Mesendoderm (in vitro differentiated cells): ENCODE measurements around the gene CAPN5.

Source experiments
- DNase-seq: peaks from one replicate; pipeline ENCODE4 v3.0.0; 2013
- H2AK5ac ChIP-seq: 2 replicates; pipeline ENCODE4 v1.6.1; 2013; ENCODE audit warnings: low read length, inconsistent platforms
- H2BK120ac ChIP-seq: 2 replicates; pipeline ENCODE4 v1.6.1; 2013; ENCODE audit warnings: low read depth, mild to moderate bottlenecking, low read length, moderate library complexity, mixed read lengths
- H2BK15ac ChIP-seq: replicated peaks from 2 replicates; pipeline ENCODE4 v1.6.1; 2013; ENCODE audit warnings: low read depth, mild to moderate bottlenecking, moderate library complexity
- H2BK5ac ChIP-seq: 2 replicates; pipeline ENCODE4 v1.6.1; 2013; ENCODE audit warnings: low read length, inconsistent platforms
- H3K18ac ChIP-seq: 2 replicates; pipeline ENCODE4 v1.6.1; 2013; ENCODE audit warnings: mild to moderate bottlenecking, low read length, mixed read lengths
- H3K23ac ChIP-seq: one replicate; pipeline ENCODE4 v1.6.1; 2013; ENCODE audit warnings: low read length
- H3K27ac ChIP-seq: 2 replicates; pipeline ENCODE4 v1.5.1; 2013; ENCODE audit warnings: low read depth, mild to moderate bottlenecking, inconsistent platforms, low read length, moderate library complexity
- H3K27me3 ChIP-seq: 2 replicates; pipeline ENCODE4 v1.6.1; 2013; ENCODE audit warnings: low read length, control low read depth, mild to moderate bottlenecking, inconsistent platforms; ENCODE audit not compliant: insufficient read depth, poor library complexity
- H3K36me3 ChIP-seq: 2 replicates; pipeline ENCODE4 v1.6.1; 2013; ENCODE audit warnings: low read length, inconsistent platforms; ENCODE audit not compliant: control insufficient read depth, insufficient read depth
- H3K4ac ChIP-seq: one replicate; pipeline ENCODE4 v1.6.1; 2013; ENCODE audit warnings: low read depth, mild to moderate bottlenecking, low read length, moderate library complexity
- H3K4me1 ChIP-seq: 2 replicates; pipeline ENCODE4 v1.6.1; 2013; ENCODE audit warnings: low read depth, low read length, inconsistent platforms; ENCODE audit not compliant: control insufficient read depth
- H3K4me2 ChIP-seq: 2 replicates; pipeline ENCODE4 v1.6.1; 2013; ENCODE audit warnings: low read length
- H3K4me3 ChIP-seq: 2 replicates; pipeline ENCODE4 v1.5.1; 2013; ENCODE audit warnings: mild to moderate bottlenecking, low read length
- H3K56ac ChIP-seq: one replicate; pipeline ENCODE4 v1.6.1; 2013; ENCODE audit warnings: low read length
- H3K79me1 ChIP-seq: 2 replicates; pipeline ENCODE4 v1.6.1; 2013; ENCODE audit warnings: low read length, inconsistent platforms
- H3K79me2 ChIP-seq: 2 replicates; pipeline ENCODE4 v1.6.1; 2013; ENCODE audit warnings: mild to moderate bottlenecking, low read length; ENCODE audit not compliant: control insufficient read depth, insufficient read depth
- H3K9ac ChIP-seq: 2 replicates; pipeline ENCODE4 v1.6.1; 2013; ENCODE audit warnings: low read length, inconsistent platforms
- H4K5ac ChIP-seq: one replicate; pipeline ENCODE4 v1.6.1; 2013; ENCODE audit warnings: low read length
- H4K8ac ChIP-seq: one replicate; pipeline ENCODE4 v1.6.1; 2013; ENCODE audit warnings: low read depth, mild to moderate bottlenecking, control low read depth, low read length, moderate library complexity
- WGBS: extraction: QIAGEN DNeasy Blood & Tissue Kit; methylation state at CpG from one replicate; pipeline ENCODE4 v1.1.7; 2013; ENCODE audit warnings: low lambda C conversion rate, missing lambda C conversion rate; ENCODE audit not compliant: insufficient coverage; ENCODE audit errors: extremely low coverage; 5-methylcytosine and 5-hydroxymethylcytosine counted together

Gene CAPN5

DNA sequence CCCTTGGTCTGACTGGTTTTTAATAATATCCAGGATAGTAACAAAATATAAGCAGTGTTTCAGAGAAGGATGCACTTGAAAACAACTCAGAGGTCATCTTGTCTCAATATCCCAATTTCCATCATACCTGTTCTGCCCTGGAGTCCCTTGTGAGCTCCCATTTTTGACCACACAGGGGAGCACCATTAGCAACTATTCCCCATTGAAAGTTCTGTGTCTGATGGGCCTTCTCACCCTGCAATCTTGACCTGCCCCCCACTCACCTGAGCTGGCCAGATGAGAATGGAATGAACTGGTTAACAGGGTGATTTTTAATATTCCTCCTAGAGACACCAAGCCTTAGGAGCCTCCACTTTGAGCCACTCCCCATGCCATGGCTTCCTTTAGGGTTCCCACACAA is 3.8 kb upstream of the CAPN5 start:
- no peak overlapping the region for H2BK120ac ChIP-seq
- no peak overlapping the region for H2AK5ac ChIP-seq
- no peak overlapping the region for H2BK5ac ChIP-seq
- no peaks in the 10 kb centered on the region for H3K36me3 ChIP-seq
- H4K8ac ChIP-seq: no peak overlapping the region
- no peaks in the 10 kb centered on the region for H3K4me1 ChIP-seq
- no peaks in the 10 kb centered on the region for H3K79me2 ChIP-seq
- no peak overlapping the region for H3K9ac ChIP-seq
- H3K4me3 ChIP-seq: no peak overlapping the region
- H3K27ac ChIP-seq: no peak overlapping the region
- H3K4ac ChIP-seq: no peak overlapping the region
- no peak overlapping the region for H4K5ac ChIP-seq
- no peak overlapping the region for H3K18ac ChIP-seq
- H3K27me3 ChIP-seq: no peaks in the 10 kb centered on the region
- no peak overlapping the region for H3K4me2 ChIP-seq
- no peak overlapping the region for H2BK15ac ChIP-seq
- no peak for DNase-seq
- no peak overlapping the region for H3K23ac ChIP-seq
- no peak overlapping the region for H3K56ac ChIP-seq
- no peaks in the 10 kb centered on the region for H3K79me1 ChIP-seq

DNA sequence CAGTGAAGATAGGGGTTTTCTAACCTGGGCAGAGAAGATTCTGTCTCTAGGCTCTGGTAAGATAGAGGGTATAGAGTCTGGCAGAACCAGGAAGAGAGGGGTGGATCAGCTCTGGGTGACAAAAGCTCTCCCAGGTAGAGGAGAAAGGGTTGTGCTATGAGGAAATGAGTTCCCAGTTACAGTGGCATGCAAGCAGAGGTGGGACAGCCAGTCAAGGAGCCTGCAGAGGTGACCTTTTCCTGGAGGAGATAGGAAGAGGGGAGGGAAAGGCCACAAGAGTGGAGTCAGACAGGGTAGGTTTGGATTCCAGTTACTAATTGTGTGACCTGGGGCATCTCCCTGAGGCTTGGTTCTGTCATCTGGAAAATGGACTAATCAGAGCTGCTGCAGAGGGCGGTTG is 3.4 kb upstream of the CAPN5 start:
- H2BK15ac ChIP-seq: no peak overlapping the region
- H3K79me2 ChIP-seq: no peaks in the 10 kb centered on the region
- H3K27ac ChIP-seq: no peak overlapping the region
- no peaks in the 10 kb centered on the region for H3K27me3 ChIP-seq
- no peak overlapping the region for H3K4me3 ChIP-seq
- no peak overlapping the region for H3K4me2 ChIP-seq
- no peak overlapping the region for H2BK5ac ChIP-seq
- no peaks in the 10 kb centered on the region for H3K36me3 ChIP-seq
- no peaks in the 10 kb centered on the region for H3K4me1 ChIP-seq
- no peak for DNase-seq
- H3K4ac ChIP-seq: no peak overlapping the region
- H3K23ac ChIP-seq: no peak overlapping the region
- H2AK5ac ChIP-seq: no peak overlapping the region
- no peak overlapping the region for H4K8ac ChIP-seq
- no peak overlapping the region for H2BK120ac ChIP-seq
- H3K18ac ChIP-seq: no peak overlapping the region
- H3K9ac ChIP-seq: no peak overlapping the region
- no peak overlapping the region for H4K5ac ChIP-seq
- H3K79me1 ChIP-seq: no peaks in the 10 kb centered on the region
- no peak overlapping the region for H3K56ac ChIP-seq
- WGBS: no CpG with 5 or more reads among the region's 1 CpG

DNA sequence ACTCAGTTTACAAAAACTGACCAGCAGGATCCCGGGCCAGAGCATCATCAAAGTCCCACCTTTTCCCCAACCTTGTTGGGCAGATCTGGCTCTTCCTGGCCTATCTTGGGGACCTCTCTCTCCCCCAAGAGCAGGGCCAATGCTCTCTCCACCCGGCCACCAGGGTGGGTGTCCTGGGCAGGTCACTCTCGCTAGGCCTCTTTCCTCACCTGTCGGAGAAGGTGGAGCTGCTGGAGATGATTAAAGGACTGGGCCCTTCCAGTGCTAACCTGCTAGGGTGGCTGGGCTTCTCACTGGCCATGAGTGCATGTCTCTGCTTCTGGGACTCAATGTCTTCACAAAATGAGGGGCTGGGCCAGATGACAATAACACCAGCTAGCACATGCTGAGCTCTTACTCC is 2.9 kb upstream of the CAPN5 start:
- no peak overlapping the region for H3K4me3 ChIP-seq
- H4K5ac ChIP-seq: no peak overlapping the region
- no peak for DNase-seq
- H3K18ac ChIP-seq: no peak overlapping the region
- no peak overlapping the region for H4K8ac ChIP-seq
- no peaks in the 10 kb centered on the region for H3K79me2 ChIP-seq
- H3K4ac ChIP-seq: no peak overlapping the region
- no peak overlapping the region for H2BK5ac ChIP-seq
- H3K9ac ChIP-seq: no peak overlapping the region
- H2BK120ac ChIP-seq: no peak overlapping the region
- no peaks in the 10 kb centered on the region for H3K27me3 ChIP-seq
- no peak overlapping the region for H2AK5ac ChIP-seq
- no peaks in the 10 kb centered on the region for H3K4me1 ChIP-seq
- H3K23ac ChIP-seq: no peak overlapping the region
- no peak overlapping the region for H3K56ac ChIP-seq
- no peak overlapping the region for H2BK15ac ChIP-seq
- no peaks in the 10 kb centered on the region for H3K79me1 ChIP-seq
- no CpG with 5 or more reads among the region's 4 CpGs for WGBS
- H3K27ac ChIP-seq: no peak overlapping the region
- no peaks in the 10 kb centered on the region for H3K36me3 ChIP-seq
- H3K4me2 ChIP-seq: no peak overlapping the region

DNA sequence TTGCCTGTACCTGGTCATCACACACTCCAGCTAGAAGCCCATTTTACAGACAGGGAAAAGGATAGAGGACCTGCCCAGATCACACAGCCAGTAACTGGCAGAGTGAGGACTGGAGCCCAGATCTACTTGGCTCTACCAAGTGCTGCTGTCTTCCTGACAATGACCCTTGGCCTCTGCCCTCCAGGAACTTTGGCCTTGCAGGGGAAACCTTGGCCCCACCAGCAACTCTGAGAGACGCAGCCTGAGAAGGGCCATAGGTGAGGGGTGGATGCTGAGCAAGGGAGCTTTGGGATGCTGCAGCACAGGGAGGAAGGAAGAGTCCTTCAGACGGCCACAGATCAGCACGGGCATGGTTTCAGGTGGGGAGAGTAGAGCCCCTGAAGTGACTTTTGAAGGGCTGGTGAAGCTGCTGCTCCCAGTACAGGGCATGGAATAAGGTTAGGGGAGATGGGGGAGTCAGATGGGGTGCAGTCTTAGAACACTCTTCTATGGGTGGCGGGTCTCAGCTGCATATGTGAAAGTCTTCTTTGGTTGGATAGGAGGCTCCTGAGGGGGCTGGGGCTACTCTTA is 2.0 kb upstream of the CAPN5 start:
- H3K27me3 ChIP-seq: no peaks in the 10 kb centered on the region
- no peaks in the 10 kb centered on the region for H3K79me1 ChIP-seq
- H3K79me2 ChIP-seq: no peaks in the 10 kb centered on the region
- no peak overlapping the region for H3K23ac ChIP-seq
- H2BK15ac ChIP-seq: no peak overlapping the region
- H2BK5ac ChIP-seq: no peak overlapping the region
- H3K4me2 ChIP-seq: no peak overlapping the region
- no peak overlapping the region for H3K27ac ChIP-seq
- H3K18ac ChIP-seq: no peak overlapping the region
- H2AK5ac ChIP-seq: no peak overlapping the region
- no peak overlapping the region for H4K8ac ChIP-seq
- no peaks in the 10 kb centered on the region for H3K36me3 ChIP-seq
- no peaks in the 10 kb centered on the region for H3K4me1 ChIP-seq
- H4K5ac ChIP-seq: no peak overlapping the region
- no peak overlapping the region for H3K4ac ChIP-seq
- no peak for DNase-seq
- H2BK120ac ChIP-seq: no peak overlapping the region
- WGBS: no CpG with 5 or more reads among the region's 4 CpGs
- no peak overlapping the region for H3K9ac ChIP-seq
- H3K4me3 ChIP-seq: no peak overlapping the region
- no peak overlapping the region for H3K56ac ChIP-seq

DNA sequence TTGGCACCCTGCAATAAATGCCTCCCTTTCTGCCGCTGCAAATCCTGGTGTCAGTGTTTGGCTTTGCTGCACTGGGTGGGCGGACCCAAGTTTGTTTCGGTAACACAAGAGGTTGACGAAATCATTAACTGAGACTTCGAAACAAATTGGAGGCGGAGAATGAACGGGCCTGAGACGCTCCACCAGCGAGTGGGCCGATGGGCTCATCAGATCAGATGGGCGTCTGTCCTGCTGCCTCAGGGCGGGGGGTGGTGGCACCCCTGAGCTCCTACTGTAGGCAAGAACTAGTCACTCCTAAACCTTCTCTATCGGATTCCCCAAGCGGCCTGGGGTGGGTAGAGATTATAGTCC is 918 bp upstream of the CAPN5 start:
- Histone ChIP-seq H3K56ac (peak overlapping the region; percentile 85), H2AK5ac (no peak overlapping the region), H3K4me1 (no peaks in the 10 kb centered on the region), H3K36me3 (no peaks in the 10 kb centered on the region), H3K4me2 (peak overlapping the region; percentile 87), H3K27me3 (no peaks in the 10 kb centered on the region), H4K8ac (no peak overlapping the region), H3K23ac (peak overlapping the region; percentile 94), H3K79me1 (no peaks in the 10 kb centered on the region), H2BK5ac (no peak overlapping the region), H3K27ac (no peak overlapping the region), H3K4ac (no peak overlapping the region), H2BK120ac (no peak overlapping the region), H3K79me2 (no peaks in the 10 kb centered on the region), H3K4me3 (peak overlapping the region; percentile 25), H4K5ac (no peak overlapping the region), H2BK15ac (no peak overlapping the region), H3K9ac (peak overlapping the region; percentile 76), H3K18ac (no peak overlapping the region)
- peak; percentile 37 for DNase-seq
- no CpG with 5 or more reads among the region's 14 CpGs for WGBS

DNA sequence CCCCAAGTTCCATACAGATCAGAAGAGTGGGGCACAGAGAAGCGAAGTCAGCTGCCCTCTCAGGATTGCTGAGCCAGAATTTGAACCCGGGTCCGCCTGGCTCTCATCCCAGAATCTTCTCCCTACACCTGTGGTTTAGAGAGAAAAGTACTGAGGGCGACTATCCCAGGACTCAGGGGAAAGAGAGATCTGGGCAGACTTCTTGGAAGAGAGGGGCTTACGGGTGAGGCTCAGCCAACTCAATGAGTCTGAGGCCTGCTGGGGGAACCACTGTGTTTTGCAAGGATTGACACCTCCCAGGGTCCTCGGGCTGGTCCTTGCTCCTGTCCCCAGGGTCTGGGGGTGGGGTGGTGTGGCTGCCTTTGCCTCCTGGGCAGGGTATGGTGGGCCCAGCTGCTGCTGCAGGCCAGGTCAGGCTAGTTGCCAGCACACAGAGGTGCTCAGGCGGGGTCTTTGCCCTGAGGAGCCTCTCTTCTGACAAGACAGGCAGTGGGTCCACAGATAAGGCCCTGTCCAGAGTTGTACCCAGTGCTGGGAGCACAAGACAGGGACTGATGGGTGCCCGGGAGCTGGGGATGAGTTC is 1.2 kb downstream of the CAPN5 start:
- Histone ChIP-seq H2BK5ac (no peak overlapping the region), H3K79me1 (no peaks in the 10 kb centered on the region), H3K23ac (no peak overlapping the region), H3K4me2 (peak overlapping the region; percentile 20), H3K36me3 (no peaks in the 10 kb centered on the region), H3K56ac (peak overlapping the region; percentile 56), H3K27me3 (no peaks in the 10 kb centered on the region), H2BK15ac (no peak overlapping the region), H2AK5ac (no peak overlapping the region), H3K18ac (no peak overlapping the region), H3K4me3 (no peak overlapping the region), H2BK120ac (no peak overlapping the region), H3K79me2 (no peaks in the 10 kb centered on the region), H4K5ac (no peak overlapping the region), H4K8ac (no peak overlapping the region), H3K4ac (no peak overlapping the region), H3K4me1 (no peaks in the 10 kb centered on the region), H3K9ac (peak overlapping the region; percentile 72), H3K27ac (no peak overlapping the region)
- DNase-seq: no peak
- no CpG with 5 or more reads among the region's 8 CpGs for WGBS
